ENCODE measurements around the gene SART1.

DNA sequence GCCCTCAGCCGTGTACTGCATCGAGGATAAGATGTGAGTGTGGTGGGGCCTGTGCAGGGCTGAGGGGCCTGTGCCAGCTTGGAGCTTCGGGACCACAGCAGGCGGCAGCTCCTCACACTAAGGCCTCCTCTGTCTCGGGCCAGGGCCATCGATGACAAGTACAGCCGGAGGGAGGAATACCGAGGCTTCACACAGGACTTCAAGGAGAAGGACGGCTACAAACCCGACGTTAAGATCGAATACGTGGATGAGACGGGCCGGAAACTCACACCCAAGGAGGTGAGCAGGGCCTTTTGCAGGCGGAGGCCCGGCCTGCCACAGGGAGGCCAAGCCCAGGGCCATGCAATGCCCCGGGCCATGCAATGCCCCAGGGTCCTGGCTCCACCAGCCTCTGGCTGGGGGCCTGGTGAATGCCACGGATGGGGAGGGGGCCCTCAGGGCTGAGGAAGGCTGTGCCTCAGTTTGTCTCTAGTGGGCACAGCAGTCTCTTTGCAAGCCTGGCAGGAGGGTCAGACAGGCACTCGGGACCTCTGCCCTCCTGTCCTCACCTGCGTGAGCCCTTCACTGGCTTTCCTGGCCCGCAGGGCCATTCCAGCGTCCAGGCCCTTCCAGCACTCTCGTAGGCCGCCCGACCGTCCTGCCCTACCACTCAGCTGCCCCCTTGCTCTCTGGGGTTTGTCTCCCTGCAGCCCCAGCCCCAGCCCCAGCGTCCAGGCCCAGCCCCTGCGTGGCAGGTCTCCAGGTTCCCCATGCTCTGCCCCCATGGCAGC lies 16.3 kb downstream of the SART1 start:
- TF ChIP-seq CTCF (conservative IDR thresholded peaks at IDR 0.05) (no peak), EZH2 (IDR thresholded peaks at IDR 0.05; ENCODE audit: low read depth) (no peak)

Data from PC-9 (cell line).